Measurements from ENCODE around the gene FOXD1.
"Not testable (repeated sequence)": the region's sequence is repeated elsewhere in the genome, so short reads cannot be mapped to it uniquely, and the experiment has no call there.

Gene FOXD1

DNA sequence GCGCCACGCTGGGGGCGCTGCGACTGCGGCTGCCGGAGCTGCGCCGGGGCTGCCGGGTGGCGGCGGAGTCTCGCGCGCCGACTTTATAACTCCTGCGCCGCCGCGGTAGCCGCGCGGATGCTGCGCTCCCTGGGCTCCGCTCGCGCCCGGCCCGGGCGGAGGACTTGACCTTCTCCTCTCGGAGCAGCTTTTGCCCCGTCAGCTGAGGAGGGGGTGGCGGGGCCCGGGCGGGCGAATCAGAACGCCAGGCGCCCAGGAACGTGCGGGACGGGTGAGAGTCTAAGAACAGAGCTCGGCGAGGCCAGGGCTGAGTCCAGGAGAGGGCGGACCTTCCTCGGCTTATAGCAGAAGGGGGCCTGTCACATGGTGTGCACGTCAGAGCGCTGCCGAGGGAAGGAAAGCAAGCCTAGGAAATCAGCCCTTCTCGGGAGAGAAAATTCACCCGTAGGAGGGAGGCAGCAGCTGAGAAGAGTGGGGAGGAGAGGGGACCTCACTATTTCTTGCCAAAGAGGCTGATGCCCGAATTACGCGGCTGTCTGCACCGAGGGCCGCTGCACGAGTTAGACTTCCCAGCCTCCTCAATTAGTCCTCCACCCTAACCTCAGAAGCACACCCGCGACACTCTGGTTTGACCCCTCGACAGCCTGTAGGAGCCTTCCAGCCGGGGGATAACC is at the start of gene FOXD1:
Gene FOXD1 (minus strand): TSS at position 315 of the 674 bp plus-strand sequence. CDS start 415 bp downstream, outside the sequence.
- no peak for DNase-seq (ENCODE audit: low read depth in 2 of 3, low spot score in 2 of 3)

GRCh38 chr5:73497497-73498056 is 49.0 kb upstream of the FOXD1 start:
- peak in 1 of 3 experiments; percentile 3 for DNase-seq (ENCODE audit: low read depth in 2 of 3, low spot score in 2 of 3)

DNA sequence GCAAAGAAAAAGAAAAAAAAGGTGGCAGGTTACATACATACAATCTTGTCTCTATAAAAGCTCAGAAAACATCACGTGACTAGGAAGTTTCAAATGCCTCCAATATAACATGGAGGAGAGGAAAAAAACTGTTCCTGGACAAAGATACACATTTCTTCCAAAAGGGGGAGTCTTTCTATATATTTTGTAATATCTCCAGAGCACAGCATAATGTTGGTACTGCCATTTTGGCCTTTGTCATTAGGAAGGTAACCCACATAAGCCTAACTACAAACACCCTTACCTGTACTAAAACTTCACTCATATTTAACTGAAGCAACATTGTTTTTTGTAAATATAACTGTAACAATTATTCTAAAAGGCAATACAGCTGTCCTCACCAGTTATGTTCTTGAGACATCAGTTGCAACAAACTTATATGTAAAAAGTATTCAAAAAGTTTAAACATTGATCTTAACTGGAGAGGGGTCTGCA is 48.4 kb upstream of the FOXD1 start:
- no peak for DNase-seq (ENCODE audit: low read depth in 2 of 3, low spot score in 2 of 3)

DNA sequence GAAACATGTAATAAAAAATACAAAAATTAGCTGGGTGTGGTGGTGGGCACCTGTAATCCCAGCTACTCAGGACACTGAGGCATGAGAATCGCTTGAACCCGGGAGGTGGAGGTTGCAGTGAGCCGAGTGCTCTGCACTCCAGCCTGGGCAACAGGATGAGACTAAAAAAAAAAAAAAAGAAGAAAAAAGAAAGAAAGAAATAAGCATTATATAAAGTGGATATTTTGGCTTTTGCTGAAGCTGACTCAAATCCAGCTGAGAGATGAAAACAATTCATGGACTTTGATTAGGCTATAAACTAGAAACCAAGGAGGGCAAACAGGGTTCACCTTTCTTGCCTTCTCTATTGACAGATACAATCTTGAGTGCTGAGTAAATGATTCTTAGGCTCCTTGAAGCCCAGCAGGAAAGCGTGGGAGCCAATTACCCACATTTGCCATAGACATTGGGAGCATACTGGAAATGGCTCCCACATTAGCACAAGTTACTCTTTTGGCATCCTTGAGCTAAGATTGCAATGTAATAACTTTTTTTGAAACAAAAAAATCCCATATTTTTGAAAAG is 47.3 kb upstream of the FOXD1 start:
- no peak for DNase-seq (ENCODE audit: low read depth in 2 of 3, low spot score in 2 of 3)

DNA sequence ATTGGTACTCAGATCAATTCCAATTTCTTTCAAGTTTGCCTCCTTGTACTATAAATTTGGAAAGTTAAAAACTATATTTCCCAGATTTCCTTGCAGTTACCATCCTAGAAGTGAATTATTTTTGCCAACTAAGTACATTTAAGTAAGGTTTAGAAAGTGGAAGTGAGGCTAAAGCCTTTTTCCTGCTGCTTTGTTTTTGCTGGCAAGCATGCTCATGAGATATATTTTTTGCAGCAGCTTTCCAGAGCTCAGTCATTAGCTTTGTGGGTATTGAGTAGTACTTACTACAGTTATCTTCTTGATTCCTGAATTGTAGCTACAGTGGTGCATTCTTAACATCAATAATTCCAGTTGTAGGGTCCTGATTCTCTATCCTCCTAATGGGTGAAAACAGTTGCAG is 46.1 kb upstream of the FOXD1 start:
- DNase-seq (ENCODE audit: low read depth in 2 of 3, low spot score in 2 of 3), result no peak

DNA sequence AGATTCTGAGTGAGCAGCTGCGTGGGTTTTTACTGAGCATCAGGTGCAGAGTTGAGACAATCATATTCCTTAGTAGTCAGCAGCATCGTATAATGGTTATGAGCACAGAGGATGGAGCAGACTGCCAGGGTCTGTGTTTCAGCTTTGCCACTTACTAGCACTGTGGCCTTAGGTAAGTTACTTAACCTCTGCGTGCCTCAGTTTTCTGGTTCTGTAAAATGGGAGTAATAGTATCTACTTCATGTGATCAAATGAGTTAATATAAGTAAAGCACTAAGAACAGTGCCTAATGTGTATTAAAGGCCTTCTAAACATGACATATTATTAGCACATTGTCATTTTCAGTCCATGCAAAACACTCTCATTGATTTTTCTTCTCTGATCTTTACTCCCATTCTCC is 44.8 kb upstream of the FOXD1 start:
- no peak for DNase-seq (ENCODE audit: low read depth in 2 of 3, low spot score in 2 of 3)

- no peak for DNase-seq (ENCODE audit: low read depth in 2 of 3, low spot score in 2 of 3)
Observed at GRCh38 chr5:73491155-73491554, 42.6 kb upstream of the FOXD1 start.

GRCh38 chr5:73490088-73490487 is 41.5 kb upstream of the FOXD1 start:
- DNase-seq (ENCODE audit: low read depth in 2 of 3, low spot score in 2 of 3), result no peak

- no peak for DNase-seq (ENCODE audit: low read depth in 2 of 3, low spot score in 2 of 3)
Observed at GRCh38 chr5:73488806-73489205, 40.2 kb upstream of the FOXD1 start.

- no peak for DNase-seq (ENCODE audit: low read depth in 2 of 3, low spot score in 2 of 3)
Observed at GRCh38 chr5:73487815-73488214, 39.2 kb upstream of the FOXD1 start.

DNA sequence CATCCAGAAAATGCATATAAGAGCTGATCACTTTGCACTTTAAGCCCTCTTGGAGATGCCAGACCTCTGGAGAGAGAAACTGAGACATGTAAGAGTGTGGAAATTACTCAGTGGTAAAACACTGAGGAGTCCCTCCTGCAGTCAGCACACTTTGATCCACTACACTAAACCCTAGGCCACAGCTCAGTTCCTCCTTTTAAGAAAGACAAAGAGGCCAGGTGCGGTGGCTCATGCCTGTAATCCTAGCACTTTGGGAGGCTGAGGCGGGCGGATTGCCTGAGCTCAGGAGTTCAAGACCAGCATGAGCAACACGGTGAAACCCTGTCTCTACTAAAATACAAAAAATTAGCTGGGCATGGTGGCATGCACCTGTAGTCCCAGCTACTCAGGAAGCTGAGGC is 38.7 kb upstream of the FOXD1 start:
- not testable (repeated sequence) for DNase-seq (ENCODE audit: low read depth in 2 of 3, low spot score in 2 of 3)

- DNase-seq (ENCODE audit: low read depth in 2 of 3, low spot score in 2 of 3), result no peak
Observed at GRCh38 chr5:73486119-73486899, 37.7 kb upstream of the FOXD1 start.

- DNase-seq (ENCODE audit: low read depth in 2 of 3, low spot score in 2 of 3), result no peak
Observed at GRCh38 chr5:73485715-73486114, 37.1 kb upstream of the FOXD1 start.

DNA sequence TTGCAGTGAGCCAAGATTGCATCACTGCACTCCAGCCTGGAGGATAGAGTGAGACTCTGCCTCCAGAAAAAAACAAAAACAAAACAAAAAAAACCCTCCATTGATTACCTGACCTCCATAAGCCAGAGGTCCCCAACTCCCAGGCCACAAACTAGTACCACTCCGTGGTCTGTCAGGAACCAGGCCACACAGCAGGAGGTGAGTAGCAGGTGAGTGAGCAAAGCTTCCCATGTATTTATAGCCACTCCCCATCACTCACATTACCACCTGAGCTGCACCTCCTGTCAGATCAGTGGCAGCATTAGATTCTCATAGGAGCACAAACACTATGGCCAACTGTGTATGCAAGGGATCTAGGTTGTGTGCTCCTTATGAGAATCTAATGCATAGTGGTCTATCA is 35.9 kb upstream of the FOXD1 start:
- no peak for DNase-seq (ENCODE audit: low read depth in 2 of 3, low spot score in 2 of 3)

DNA sequence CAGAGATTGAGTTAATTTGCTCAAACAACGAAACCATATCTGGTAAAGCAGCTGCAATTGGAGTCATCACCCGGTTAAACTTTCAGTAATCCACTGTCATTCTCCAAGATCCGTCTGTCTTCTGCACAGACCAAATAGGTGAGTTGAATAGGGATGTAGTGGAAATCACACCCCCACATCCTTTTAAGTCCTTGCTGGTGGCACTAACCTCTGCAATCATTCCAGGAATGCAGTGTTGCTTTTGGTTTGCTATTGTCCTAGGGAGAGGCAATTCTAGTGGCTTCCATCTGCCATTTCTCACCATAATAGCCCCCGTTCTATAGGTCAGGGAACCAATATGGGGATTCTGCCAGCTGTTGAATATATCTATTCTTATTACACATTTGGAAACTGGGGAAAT is 35.1 kb upstream of the FOXD1 start:
- DNase-seq (ENCODE audit: low read depth in 2 of 3, low spot score in 2 of 3), result no peak

GRCh38 chr5:73482383-73483136 is 34.0 kb upstream of the FOXD1 start:
- DNase-seq (ENCODE audit: low read depth in 2 of 3, low spot score in 2 of 3), result no peak

- DNase-seq (ENCODE audit: low read depth in 2 of 3, low spot score in 2 of 3), result no peak
Observed at GRCh38 chr5:73480500-73480899, 31.9 kb upstream of the FOXD1 start.

DNA sequence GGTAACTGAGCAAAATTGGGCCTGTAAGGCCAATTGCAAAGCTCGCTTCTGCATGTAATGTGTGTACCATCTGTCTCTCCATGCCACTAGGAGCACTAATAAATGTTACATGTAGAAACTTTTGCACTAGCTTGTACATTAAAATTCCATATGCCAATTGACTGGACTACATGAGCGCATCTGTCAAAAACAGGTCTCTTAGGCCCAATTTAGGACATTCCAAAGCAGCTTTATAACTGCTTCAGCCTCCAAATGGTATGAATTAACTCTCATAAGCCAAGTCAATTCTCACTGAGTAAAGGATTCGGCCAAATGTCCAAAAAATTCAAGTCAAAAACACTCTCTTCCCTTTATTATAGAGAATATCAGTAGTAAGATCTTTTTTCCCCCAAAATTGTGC is 23.5 kb upstream of the FOXD1 start:
- no peak for DNase-seq (ENCODE audit: low read depth in 2 of 3, low spot score in 2 of 3)

DNA sequence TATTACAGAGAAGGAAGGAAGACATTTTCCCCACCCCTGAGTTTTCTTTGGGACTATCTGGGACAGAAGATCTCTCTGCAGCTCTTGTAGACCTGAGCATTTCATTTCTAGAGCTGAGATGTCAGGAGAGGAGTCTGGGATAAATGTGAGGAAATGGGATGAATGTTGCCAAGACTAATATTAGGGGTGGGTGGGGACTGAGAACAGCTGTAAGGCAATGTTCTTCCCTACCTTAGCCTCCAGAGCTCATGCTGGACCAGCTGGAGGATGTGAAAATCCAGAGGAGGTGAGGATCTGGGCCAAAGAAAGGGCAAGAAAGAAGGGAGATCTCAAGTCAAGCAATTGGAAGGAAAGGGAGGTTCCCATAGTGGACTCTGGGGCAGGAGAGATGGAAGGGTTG is 23.1 kb upstream of the FOXD1 start:
- DNase-seq (ENCODE audit: low read depth in 2 of 3, low spot score in 2 of 3), result no peak

GRCh38 chr5:73469878-73470277 is 21.3 kb upstream of the FOXD1 start:
- DNase-seq (ENCODE audit: low read depth in 2 of 3, low spot score in 2 of 3), result no peak

DNA sequence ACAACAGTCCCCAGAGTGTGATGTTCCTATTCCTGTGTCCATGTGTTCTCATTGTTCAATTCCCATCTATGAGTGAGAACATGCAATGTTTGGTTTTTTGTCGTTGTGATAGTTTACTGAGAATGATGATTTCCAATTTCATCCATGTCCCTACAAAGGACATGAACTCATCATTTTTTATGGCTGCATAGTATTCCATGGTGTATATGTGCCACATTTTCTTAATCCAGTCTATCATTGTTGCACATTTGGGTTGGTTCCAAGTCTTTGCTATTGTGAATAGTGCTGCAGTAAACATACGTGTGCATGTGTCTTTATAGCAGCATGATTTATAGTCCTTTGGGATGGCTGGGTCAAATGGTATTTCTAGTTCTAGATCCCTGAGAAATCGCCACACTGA is 20.1 kb upstream of the FOXD1 start:
- DNase-seq (ENCODE audit: low read depth in 2 of 3, low spot score in 2 of 3), result not testable (repeated sequence)

Measured in activated CD8-positive, alpha-beta memory T cell treated with anti-CD3 and anti-CD28 coated beads for 48 hours (primary cell).